ENCODE data around the gene ATRNL1.

DNA sequence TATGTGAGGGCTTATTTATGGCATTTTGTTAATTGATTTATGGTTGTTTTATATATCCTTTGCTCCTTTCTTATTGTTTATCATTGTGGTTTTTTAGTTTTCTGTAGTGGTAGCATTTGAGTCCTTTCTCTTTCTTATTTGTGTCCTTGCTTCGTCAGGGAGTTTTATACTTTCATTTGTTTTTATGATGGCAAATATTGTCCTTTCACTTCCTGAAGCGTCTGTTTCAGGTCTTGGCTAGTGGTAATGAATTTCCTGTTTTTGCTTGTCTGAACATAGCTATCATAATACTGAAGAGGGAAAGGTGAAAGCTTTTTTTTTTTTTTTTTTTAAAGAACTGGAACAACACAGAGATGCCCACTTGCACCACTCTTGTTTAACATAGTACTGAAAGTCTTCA lies 228.2 kb downstream of the ATRNL1 start:
- TF ChIP-seq, protein P1, sequence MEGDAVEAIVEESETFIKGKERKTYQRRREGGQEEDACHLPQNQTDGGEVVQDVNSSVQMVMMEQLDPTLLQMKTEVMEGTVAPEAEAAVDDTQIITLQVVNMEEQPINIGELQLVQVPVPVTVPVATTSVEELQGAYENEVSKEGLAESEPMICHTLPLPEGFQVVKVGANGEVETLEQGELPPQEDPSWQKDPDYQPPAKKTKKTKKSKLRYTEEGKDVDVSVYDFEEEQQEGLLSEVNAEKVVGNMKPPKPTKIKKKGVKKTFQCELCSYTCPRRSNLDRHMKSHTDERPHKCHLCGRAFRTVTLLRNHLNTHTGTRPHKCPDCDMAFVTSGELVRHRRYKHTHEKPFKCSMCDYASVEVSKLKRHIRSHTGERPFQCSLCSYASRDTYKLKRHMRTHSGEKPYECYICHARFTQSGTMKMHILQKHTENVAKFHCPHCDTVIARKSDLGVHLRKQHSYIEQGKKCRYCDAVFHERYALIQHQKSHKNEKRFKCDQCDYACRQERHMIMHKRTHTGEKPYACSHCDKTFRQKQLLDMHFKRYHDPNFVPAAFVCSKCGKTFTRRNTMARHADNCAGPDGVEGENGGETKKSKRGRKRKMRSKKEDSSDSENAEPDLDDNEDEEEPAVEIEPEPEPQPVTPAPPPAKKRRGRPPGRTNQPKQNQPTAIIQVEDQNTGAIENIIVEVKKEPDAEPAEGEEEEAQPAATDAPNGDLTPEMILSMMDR (IDR thresholded peaks at IDR 0.05): no peak
- no peak for TF ChIP-seq POLR2A (IDR thresholded peaks at IDR 0.05)
